Left forelimb (tissue), 1 donor: ENCODE results near the gene TLR10.
"Not testable (repeated sequence)": the region's sequence is repeated elsewhere in the genome, so short reads cannot be mapped to it uniquely, and the experiment has no call there.

Experiments used
- DNase-seq: peaks from one replicate; pipeline ENCODE4 v3.0.0-alpha.2; 2018; ENCODE audit warnings: low spot score

TLR10 gene, protein sequence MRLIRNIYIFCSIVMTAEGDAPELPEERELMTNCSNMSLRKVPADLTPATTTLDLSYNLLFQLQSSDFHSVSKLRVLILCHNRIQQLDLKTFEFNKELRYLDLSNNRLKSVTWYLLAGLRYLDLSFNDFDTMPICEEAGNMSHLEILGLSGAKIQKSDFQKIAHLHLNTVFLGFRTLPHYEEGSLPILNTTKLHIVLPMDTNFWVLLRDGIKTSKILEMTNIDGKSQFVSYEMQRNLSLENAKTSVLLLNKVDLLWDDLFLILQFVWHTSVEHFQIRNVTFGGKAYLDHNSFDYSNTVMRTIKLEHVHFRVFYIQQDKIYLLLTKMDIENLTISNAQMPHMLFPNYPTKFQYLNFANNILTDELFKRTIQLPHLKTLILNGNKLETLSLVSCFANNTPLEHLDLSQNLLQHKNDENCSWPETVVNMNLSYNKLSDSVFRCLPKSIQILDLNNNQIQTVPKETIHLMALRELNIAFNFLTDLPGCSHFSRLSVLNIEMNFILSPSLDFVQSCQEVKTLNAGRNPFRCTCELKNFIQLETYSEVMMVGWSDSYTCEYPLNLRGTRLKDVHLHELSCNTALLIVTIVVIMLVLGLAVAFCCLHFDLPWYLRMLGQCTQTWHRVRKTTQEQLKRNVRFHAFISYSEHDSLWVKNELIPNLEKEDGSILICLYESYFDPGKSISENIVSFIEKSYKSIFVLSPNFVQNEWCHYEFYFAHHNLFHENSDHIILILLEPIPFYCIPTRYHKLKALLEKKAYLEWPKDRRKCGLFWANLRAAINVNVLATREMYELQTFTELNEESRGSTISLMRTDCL

DNA sequence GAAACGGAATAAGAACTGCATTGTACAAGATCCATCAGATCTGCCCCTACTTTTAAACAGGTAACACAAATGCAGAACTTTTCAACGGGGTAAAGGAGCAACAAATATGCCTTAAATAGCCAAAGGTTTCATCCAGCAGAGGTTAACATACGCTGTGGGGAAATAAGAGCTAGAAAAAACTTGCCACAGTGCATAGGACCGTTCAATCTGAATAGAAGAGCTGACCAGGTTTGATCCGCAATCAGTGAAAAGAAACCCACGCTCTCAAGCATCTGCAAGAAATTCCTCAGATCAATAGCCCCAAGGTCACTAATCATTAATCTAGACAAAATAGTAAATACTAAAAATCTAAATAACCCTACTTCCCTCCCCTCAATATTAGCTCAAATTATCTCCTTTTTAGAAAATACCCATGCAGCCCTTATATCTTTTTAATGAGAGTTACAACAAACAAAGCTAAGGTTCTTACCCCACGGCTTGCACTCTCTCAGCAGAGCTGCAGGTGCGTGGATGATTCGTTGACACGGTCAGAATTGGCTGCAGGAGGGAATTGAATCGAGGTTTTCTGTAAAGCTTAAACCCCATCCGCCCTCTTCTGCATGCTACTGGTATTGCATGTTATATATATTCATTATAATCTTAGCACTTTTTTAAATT, at the start of gene TLR10:
Gene TLR10, minus strand, starts transcription at position 539 of the 657 bp plus-strand sequence. CDS start 7,400 bp downstream, outside the sequence.
- no peak for DNase-seq

DNA sequence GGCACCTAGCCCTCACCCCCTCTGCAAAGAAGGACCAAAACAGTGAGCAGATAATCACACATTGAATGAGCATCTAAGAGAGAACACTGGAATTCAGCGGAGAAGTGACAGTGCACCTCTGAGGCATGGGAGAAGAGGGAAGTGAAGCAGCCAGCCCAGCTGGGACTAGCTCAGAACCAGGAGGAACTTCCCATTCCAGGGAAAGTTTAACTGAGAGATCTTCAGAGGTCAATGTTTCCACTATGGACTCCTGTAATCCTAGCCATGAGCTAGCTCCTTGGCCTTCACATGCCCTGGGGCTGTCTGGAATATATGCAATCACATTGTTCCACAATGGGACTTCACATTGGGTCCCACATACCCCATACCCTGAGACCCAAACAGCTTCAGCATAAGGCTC, 49.4 kb upstream of the TLR10 start:
- no peak for DNase-seq

DNA sequence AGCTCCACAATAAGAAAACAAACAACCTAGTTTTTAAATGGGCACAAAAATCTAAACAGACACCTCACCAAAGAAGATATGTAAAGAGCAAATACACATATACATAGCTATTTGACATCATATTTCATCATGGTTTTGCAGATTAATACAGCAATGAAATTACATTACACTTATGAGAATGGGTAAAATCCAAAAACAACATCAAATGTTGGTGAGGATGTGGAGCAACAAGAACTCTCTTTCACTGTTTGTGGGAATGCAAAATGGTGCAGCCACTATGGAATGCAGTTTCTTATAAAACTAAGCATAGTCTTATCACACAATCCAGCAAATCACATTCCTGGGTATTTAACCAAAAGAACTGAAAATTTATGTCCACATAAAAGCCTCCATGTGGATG, 48.9 kb upstream of the TLR10 start:
- DNase-seq: no peak

DNA sequence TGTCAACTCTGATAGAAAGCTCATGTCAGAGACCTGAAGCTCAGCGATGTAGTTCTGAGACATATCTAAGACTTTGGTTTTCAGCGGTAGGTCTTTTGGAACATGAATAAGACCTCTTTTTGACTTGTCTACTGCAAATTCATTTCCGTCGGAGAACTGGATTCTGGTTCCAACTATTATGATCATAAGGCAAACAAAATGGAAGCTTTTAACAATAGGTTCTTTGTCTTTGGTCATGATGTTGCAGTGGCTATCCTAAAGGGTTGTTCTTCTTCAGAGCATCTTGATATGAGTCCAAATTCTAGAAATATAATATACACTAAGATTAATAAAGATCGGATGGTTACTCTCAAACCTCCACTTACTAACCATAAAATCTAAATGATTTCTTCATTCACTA, 46.4 kb upstream of the TLR10 start:
- no peak for DNase-seq

DNA sequence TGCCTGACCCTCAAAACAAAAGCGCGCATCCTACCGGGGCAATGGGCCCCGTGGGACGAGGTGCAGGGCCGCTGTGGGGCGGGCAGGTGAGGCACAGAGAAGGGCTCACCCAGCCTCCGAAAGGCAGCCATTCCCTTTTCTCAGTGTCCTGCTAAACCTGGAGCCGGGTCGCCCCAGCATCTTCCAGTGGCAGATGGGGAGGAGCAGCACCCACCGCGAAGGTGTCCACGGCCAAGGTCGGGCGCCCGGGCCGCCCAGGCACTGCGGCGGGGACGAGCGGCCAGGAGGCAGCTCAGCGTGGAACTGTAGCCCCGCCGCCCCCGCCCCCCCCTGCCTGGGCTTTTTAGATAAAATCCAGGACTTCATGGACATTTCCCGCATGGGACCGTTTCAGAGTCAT, 41.0 kb upstream of the TLR10 start:
- no peak for DNase-seq

DNA sequence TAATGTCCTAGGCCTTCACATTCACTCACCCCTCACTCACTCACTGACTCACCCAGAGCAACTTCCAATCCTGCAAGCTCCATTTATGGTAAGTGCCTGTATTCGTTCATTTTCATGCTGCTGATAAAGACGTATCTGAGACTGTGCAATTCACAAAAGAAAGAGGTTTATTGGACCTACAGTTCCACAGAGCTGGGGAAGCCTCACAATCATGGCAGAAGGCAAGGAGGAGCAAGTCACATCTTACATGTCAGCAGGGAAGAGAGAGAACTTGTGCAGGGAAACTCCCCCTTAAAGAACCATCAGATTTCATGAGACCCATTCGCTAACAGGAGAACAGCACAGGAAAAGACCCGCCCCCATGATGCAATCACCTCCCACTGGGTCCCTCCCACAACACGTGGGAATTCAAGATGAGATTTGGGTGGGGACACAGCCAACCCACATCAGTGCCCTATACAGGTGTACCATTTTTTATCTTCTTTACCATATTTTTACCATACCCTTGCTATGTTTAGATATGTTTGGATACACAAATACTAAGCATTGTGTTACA, 40.0 kb upstream of the TLR10 start:
- DNase-seq: no peak

DNA sequence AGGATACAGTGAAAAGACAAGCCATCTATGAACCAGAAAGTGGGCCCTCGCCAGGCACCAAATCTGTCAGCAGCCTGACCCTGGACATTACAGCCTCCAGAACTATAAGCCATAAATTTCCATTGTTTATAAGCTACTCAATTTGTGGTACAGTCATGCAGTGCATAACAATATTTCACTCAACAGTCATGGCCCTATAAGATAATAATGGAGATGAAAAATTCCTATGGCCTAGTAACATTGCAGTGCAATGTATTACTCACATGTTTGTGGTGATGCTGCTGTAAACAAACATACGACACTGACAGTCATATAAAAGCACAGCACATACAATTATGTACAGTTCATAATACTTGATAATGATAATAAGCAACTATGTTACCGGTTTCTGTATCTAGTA, 38.9 kb upstream of the TLR10 start:
- no peak for DNase-seq

DNA sequence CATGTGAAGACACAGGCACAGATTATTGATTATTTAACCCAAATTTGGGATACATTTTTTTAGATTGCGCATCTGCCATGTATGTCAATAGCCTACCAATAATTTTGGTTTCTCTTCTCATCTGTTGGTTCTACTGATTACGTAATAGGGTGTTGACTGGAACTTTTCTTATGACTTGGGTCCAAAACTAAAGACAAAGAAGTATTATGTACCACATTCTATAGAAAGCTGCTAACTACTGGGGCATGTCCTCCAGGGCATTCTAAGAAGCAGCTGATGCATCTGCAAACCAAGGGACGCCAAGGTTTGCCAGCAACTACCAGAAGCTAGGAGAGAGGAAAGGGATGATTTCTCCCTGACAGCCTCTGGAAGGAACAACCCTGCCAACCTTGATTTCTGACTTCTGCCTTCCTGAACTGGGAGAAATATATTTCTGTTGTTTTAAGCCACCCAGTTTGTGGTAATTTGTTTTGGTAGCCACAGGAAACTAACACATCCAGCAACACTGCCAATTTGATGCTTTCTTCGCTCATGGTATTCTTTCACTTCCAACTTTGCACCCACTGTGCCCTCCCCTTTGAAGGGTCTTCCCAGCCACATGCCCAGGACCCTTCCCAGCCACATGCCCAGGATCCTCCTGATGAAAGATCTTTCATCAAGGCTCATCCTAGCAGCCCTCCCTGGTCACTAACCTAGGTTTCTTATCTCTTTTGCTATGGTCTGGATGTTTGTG, 37.7 kb upstream of the TLR10 start:
- no peak for DNase-seq

DNA sequence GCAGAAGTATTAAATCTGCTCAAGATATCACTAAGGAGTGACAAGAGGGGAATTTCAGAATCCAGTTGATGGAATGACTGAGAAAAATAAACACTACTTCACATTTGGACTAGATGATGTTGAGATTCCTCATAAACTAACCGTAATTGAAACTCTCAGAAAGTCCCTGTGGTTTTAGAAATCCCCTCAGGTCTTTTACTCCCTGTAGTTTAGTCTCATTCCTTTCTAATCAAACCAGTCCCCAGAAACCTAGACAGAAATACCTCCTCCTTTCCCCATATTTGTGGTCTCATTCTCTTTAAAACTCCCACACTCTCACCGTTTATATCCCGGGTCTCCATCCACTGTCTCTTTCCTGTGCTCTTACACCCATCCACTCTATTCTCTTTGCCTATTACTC, 36.8 kb upstream of the TLR10 start:
- DNase-seq: no peak

DNA sequence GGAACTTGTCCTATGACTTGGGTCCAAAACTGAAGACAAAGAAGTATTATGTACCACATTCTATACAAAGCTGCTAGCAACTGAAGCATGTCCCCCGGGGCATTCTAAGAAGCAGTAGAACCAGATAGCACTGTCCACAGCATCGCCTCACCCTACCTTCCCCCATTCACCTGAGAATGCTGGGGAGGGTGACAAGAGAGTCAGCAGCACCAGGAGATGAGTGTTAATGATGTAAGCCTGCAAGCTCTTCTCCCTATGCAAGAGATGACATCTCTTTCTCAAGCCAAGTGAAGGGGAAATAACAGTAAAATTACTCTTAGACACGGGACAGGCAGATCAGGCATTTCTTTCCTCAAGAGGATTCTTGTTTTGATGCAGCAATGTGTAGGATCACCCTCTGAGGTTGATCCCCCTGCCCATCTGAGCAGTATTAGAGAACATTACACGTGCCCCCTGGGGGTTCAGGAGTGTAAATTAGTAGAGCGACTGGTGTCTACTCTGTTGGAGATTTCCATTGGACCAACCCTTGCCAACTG, 35.7 kb upstream of the TLR10 start:
- no peak for DNase-seq

DNA sequence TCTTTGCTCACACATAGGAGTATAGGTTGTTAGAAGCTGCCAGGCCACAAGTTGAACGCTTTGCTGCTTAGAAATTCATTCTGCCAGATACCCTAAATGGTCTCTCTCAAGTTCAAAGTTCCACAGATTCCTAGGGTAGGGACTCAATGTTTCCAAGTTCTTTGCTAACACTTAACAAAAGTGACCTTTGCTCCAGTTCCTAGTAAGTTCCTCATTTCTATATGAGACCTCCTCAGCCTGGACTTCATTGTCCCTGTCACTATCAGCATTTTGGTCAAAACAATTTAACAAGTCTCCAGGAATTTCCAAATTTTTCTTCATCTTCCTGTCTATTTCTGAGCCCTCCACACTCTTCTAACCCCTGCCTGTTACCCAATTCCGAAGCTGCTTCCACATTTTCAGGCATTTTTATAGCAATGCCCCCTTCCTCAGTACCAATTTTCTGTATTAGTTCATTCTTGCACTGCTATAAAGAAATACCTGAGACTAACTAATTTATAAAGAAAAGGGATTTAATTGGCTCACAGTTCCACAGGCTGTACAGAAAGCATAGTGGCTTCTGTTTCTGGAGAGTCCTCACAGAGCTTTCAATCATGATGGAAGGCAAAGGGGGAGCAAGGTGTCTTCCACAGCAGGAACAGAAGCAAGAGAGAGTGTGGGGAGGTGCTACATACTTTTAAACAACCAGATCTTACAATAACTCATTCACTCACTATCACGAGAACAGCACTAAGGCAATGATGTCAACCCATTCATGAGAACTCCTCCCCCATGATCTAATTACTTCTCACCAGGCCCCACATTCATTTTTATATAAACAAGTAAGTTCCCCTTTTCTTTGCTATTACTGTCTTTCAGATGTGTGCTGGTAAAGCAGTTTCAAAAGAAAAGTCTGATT, 33.3 kb upstream of the TLR10 start:
- DNase-seq: no peak

DNA sequence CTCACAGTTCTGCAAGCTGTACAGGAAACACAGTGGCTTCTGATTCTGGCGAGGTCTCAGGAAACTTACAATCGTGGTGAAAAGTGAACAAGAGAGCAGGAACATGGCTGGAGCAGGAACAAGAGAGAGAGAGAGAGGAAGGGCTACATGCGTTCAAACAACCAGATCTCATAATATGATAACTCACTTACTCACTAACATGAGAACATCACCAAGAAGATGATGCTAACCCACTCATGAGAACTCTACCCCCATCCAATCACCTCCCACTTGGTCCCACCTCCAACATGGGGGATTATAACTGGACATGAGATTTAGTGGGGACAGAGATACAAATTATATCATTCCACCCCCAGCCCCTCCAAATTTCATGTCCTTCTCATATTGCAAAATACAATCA, 31.6 kb upstream of the TLR10 start:
- DNase-seq: no peak

DNA sequence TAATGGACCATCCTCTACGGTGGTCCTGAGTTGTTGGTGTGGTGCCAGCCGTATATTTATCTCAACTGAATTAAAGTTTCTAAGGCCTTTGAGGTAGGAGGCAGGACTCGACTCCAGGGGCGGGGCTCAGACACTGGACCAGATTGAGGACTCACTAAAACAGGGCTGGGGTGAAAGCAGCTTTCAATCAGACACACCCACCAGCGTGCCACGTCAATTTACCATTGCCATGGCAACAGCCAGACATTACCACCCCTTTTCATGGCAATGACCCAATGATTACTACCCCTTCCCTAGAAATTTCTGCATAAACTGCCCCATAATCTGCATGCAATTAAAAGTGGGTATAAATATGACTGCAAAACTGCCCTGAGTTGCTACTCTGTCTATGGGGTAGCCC, 28.5 kb upstream of the TLR10 start:
- no peak for DNase-seq

DNA sequence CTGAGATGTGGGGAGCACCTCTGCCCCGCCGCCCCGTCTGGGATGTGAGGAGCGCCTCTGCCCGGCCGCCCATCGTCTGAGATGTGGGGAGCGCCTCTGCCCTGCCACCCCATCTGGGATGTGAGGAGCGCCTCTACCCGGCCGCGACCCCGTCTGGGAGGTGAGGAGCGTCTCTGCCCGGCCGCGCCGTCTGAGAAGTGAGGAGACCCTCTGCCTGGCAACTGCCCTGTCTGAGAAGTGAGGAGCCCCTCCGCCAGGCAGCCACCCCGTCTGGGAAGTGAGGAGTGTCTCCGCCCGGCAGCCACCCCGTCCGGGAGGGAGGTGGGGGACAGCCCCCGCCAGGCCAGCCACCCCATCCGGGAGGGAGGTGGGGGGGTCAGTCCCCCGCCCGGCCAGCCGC, 24.7 kb upstream of the TLR10 start:
- not testable (repeated sequence) for DNase-seq

DNA sequence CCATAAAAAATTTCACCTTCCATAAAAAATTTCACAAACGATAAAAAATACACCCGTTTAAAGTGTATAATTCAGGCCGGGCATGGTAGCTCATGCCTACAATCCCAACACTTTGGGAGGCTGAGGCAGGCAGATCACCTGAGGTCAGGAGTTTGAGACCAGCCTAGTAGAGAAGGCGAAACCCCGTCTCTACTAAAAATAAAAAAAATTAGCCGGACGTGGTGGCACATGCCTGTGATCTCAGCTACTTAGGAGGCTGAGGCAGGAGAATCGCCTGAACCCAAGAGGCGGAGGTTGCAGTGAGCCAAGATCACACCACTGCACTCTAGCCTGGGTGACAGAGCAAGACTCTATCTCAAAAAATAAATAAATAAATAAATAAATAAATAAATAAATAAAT, 23.5 kb upstream of the TLR10 start:
- DNase-seq: not testable (repeated sequence)

DNA sequence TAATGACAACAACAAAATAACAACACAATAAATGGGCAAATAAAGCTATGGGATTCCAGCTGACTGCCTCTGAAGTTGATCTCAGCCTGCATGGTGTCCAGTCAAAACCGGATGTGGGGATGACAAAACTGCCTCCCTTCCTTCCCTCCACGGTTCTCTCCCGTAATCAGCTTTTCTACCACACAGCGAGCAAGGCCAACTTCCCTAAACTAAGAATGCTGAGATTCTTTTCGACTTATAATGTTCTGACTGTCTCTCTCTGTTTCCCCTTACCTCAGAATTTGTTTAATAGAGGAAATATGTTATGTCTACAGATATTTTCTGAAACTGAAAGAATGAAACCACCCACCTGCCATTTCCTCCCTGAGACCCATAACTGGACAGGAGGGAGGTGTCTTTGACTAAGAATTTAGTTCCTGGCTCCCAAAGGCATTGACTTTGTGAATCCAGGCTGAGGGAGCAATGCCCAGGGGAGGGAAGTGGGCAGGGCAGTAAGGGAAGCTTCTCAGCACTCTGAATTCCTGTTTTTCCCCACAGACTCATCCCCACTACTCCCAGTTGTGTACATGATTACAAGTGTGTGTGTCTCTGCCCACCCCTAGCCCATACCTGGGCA, 22.8 kb upstream of the TLR10 start:
- no peak for DNase-seq

DNA sequence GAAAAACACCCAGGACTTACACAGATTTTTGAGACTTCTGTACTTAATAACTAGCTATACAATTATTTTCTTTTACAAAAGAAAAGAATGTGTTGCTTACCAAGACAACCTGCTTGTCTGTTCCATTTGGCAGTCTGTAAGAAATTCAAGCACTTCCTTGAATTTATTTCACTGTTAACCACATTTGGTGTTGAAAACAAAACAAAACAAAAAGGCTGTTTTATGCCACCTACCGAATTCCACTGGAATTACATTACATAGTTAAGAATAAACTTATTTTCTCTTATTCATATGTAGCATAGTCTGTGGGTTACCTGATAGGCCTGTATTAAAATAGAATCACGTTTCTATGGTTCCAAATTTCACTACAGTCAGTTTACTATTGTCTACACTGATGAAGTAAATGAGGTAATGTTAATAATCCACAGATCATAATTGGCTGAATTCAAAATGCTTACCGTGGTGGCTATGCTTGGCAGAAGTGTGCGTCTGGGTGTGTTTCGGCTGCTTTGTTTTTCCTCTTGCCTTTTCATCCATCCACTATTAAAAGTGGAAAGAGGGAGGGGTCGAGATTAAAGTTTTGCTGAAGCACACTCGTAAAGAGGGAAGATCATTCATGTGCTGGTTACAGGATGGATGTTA, 22.0 kb upstream of the TLR10 start, which contains the start of gene TLR1:
Gene TLR1, minus strand, starts transcription at position 138 of the 642 bp plus-strand sequence. CDS start 5,960 bp downstream, outside the sequence.
- no peak for DNase-seq

DNA sequence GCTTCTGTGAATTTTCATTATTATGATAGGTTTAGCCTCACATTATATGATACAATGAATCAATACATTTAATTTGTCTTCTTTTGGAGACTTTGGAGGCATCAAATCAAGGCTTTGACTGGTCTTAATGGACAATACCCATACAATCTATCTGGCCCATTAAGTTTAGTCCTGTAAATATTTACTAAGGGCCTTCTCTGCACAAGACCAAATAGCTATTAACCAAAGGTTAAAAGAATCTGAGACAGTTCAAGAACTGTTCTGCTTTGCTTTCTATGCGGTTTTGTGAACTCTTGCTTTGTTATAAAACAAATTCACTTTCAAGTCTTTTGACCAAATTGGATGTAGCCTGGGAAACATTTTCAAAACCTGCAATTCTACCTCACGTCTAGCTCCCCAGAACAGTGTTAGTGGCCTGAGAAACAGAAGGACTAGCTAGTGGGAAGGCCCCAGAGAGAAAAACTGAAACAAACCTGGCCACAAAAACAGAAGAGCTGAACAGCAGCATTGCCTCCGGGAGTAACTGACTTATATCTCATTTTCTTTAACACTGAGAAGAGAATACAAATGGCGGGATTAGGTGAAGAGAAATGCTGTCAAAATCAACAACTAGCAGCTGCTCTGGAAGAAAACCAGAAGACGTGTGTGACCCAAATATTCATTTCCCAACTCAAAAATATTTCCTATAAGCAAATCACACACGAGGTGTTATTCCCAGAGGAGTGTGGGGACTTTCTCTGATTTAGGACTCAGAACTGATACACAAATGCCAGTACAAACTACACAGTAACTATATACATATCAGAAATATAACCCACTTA, 21.3 kb upstream of the TLR10 start:
- DNase-seq: no peak
